ENCODE results near the gene ATCAY.

DNA sequence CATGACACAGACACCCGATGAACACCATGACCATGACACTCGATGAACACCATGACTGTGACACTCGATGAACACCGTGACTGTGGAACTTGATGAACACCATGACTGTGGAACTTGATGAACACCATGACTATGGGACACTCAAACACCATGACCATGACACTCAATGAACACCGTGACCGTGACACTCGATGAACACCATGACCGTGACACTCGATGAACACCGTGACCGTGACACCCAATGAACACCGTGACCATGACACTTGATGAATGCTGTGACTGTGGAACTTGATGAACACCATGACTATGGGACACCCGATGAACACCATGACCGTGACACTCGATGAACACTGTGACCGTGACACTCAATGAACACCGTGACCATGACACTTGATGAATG lies 43.2 kb upstream of the ATCAY start:
- TF ChIP-seq, protein P1, sequence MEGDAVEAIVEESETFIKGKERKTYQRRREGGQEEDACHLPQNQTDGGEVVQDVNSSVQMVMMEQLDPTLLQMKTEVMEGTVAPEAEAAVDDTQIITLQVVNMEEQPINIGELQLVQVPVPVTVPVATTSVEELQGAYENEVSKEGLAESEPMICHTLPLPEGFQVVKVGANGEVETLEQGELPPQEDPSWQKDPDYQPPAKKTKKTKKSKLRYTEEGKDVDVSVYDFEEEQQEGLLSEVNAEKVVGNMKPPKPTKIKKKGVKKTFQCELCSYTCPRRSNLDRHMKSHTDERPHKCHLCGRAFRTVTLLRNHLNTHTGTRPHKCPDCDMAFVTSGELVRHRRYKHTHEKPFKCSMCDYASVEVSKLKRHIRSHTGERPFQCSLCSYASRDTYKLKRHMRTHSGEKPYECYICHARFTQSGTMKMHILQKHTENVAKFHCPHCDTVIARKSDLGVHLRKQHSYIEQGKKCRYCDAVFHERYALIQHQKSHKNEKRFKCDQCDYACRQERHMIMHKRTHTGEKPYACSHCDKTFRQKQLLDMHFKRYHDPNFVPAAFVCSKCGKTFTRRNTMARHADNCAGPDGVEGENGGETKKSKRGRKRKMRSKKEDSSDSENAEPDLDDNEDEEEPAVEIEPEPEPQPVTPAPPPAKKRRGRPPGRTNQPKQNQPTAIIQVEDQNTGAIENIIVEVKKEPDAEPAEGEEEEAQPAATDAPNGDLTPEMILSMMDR (IDR thresholded peaks at IDR 0.05; ENCODE audit: borderline replicate concordance, extremely low read depth, low read length, poor library complexity, severe bottlenecking), result no peak
- no peak for TF ChIP-seq EZH2 (IDR thresholded peaks at IDR 0.05; ENCODE audit: borderline replicate concordance, low read depth, low read length, severe bottlenecking)
